Activated CD4-positive, alpha-beta T cell treated with anti-CD3 and anti-CD28 coated beads, Interleukin-2, amount 50 U/mL, for 16 hours (primary cell): Measurements from ENCODE around the gene SPEM3.

Source experiments
- DNase-seq: peaks from one replicate; pipeline ENCODE4 v3.0.0-alpha.2; 2020

SPEM3 gene

GRCh38 chr17:7403977-7404736 is 24.5 kb upstream of the SPEM3 start, which contains the start of gene TMEM256:
Gene TMEM256, minus strand, starts transcription at chr17:7404097. Its CDS starts 13 bp downstream, at chr17:7404084.
- DNase-seq = peak; percentile 97

- no peak for DNase-seq
These were observed 23.8 kb upstream of the SPEM3 start for GRCh38 chr17:7404737-7405349.

DNA sequence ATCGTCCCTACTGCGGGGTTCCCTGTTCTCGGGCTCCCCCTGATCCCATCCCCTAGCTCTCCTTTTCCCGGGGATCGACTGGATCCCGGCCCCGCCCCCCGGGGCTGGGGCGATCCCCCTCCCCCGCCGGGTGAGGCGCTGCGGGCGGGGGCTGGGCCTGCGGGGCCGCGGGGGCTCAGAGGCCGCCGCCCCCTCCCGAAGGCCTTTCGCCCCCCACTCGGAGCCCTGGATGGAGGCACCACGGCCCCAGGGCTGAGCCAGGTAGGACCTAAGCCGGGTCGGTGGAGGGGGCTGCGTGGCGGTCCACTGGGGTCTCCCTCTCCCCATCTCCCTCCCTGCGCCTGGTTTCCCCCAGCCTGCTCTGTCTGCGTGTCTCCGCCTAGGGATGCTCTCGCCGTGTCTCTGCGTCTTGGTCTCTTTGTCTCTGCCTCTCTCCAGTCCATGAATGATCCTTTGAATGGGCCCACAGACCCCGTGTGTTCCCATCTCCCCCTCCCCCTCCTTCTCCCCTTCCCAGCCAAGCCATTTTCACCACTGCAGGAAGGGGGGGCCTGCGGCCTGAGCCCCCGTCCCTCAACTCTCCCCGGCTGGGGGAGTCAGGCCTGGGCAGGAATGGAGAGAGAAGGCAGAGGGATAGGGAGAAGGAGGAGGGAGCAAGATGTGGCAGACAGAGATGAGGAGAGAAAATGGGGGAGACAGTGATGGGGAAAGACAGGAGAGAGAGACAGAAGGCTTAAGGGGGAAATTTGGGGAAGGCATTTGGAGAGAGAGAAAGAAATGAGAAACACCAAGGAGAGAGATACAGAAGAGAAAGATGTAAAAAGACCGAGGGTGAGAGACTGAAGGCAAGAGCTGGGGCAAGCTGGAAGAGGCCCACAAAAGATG is 23.1 kb upstream of the SPEM3 start:
- DNase-seq = no peak

DNA sequence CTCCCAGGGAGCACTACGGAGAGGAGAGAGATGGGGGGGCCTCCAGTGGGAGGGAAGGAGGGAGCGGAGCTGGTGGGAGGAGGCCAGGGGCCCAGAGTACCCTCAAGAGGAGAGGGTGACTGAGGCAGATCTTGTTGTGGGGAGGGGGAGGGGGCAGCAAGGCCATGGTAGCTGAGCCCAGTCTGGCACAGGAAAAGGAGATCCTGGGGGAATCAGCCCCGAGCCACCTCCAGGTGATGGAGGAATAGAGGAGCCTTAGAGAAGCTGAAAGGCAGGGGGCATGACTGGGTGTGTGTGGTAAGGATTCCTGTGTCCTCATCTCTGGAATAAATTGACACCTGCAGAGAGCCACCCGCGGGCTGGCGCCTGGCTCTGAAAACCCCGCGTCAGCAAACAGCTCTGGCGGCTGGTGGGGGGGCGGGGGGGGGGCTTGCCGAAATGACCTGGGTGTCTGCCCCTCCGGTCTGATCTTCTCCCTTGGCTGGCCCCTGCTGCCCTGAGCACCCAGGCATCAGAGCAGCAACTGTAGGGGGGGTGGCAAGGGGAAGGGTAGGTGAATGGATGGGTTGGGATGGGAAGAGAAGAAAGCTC is 22.3 kb upstream of the SPEM3 start:
- no peak for DNase-seq

DNA sequence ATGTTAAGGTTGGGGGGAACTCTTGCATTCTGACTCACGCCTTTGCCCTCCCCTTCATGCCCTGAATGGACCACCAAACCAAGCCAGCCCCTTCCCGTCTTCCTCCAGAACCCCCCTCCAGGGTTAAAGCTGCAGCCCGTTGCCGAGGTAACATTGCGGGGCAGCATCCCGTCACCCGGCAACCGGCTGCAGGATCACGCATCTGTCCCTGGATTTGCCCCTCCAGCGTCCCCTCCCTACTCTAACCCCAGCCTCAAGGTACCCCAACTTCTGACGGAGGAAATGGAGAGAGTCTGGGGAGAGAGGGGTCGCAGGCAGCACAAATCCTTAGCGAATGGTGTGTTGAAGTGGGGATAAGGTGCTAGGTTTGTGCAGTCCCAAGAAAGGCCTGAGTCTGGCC is 21.6 kb upstream of the SPEM3 start:
- DNase-seq = no peak

DNA sequence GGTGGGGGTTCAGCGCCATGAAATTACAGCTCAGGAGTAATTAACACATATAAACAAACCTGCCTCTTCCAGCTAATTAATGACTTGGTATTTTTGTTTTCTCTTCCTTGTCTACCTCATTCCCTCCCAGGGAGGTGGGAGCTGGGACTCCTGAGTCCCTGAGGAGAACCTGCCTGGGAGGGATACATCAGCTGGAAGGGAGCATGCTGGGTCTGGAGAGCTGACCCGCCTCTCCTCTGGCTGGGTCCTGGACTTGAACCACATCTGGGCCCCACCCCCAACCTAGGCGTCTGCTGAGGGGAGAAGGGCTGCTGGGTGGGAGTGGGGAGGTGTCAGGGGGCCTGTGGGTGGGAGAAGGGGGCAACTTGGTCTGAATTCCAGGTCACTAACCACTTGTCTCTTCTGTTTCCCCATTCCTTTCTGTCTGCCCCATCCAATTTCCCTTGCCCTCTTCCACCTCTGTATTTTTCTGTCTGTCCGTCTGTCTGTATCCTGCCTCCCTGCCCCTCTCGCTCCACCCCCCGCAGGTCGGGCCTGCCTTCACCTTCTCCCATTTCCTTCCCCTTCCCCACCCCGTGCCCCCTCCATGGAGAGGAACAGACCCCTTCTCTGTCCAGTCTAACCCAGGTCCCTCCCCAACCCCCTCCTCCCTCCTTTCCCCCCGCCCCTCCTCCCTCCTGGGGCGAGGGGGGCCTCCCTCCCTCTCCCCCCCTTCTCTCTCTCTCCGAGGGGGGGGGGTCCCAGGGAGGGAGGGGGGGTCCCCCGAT is 21.0 kb upstream of the SPEM3 start, which contains the start of gene NLGN2:
Gene NLGN2 (plus strand): TSS at position 361 of the 767 bp plus-strand sequence. CDS start 411 bp downstream, outside the sequence.
- no peak for DNase-seq

DNA sequence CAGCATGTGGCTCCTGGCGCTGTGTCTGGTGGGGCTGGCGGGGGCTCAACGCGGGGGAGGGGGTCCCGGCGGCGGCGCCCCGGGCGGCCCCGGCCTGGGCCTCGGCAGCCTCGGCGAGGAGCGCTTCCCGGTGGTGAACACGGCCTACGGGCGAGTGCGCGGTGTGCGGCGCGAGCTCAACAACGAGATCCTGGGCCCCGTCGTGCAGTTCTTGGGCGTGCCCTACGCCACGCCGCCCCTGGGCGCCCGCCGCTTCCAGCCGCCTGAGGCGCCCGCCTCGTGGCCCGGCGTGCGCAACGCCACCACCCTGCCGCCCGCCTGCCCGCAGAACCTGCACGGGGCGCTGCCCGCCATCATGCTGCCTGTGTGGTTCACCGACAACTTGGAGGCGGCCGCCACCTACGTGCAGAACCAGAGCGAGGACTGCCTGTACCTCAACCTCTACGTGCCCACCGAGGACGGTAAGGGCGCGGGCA is 20.4 kb upstream of the SPEM3 start:
- no peak for DNase-seq

- no peak for DNase-seq
These were observed 19.8 kb upstream of the SPEM3 start for GRCh38 chr17:7408863-7409262.

DNA sequence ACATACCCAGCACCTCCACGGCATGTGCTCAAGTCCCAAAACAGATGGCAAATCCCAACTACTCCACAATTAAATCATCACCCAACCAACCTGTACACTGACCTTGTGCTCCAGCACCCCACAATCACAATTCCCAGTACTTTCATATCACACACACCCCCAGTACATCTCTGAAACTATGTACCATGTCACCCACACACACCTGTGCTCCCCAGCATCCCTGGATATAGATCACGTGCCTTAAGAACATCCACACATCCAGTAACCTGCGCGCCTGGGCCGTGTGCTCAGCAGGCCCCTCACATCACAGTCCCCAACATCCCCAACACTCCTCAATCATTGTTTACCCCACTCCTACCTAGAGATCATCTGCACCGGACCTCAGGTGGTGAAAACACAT is 18.9 kb upstream of the SPEM3 start:
- DNase-seq = no peak

DNA sequence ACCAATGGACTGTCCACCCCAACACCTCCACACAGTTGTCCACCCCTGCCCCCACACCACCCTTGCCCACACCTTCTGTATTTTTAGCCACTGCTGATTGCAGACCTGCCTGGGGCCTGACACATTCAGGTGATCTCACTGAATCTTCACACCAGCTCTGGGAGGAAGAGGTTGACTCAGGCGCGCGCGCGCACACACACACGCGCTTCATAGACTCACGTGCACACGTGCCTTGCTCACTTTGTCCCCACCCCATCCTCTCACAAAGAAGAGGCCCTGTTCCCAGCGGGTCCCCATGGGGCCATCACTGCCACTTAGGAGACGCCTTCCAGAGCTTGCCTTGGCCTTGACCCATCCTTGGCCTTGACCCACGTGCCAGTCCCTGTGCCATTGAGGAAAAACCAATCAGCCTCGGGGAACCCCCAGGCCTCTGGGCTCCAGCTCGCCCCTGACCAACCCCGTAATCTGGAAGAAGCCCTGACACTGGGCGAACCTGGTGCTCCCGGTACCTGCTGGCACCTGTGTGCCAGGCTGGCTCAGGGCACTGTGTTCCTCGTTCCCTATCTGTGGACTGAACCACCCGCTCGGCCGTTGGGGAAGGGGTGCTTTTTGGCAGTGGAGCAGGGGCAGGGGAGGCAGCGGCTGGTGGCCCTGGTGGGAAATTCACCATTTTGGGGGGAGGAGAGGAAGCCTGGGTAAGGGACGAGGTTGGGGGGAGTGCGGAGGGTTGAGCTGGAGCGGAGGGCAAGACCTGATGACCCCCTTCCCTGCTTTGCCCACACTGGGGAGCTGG is 17.8 kb upstream of the SPEM3 start:
- DNase-seq = no peak

DNA sequence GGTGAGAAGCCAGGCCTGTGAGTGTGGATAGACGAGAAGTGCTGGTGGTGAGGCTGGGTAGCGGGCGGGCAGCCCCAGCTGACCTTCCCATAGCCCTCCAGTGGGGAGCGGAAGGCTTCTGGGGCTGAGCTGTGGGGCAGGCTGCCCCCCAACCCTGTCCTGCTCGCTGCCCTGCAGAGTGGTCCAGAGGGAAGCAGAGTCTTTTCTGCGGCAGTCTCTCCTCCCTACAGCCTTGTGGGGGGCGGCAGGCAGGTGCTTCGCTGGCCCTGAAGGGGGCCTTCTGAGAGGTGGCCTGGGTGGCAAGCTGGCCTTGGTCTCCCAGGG is 17.3 kb upstream of the SPEM3 start:
- no peak for DNase-seq

DNA sequence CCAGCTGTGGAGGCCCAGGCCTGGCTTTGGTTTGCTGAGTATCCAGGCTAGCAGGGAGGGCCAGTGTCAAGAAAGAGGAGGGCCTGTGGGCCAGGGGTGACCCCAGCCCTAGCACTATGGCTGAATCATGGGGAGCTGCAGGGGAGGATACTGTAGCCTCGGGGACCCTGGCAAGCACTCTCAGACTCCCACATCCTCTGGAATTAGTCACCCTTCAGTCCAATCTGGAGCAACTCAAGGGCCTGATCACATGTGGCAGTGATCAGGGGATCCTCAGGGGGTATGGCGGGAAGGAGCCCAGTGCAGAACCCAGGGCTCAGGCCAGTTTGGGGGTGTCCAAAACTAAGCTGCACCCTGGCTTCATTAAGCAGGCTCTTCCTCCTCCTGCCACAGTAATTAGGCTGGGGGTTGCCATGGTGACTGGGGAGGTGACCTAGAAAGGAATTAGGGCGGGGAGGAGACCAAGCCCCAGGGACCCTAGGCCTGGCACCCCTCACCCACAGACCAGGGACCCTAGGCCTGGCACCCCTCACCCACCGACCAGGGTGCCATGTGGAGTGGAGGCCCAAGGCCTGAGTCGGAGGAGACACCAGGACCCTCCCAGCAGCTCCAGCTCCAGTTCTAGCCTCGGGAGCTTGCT is 15.2 kb upstream of the SPEM3 start:
- DNase-seq = no peak

DNA sequence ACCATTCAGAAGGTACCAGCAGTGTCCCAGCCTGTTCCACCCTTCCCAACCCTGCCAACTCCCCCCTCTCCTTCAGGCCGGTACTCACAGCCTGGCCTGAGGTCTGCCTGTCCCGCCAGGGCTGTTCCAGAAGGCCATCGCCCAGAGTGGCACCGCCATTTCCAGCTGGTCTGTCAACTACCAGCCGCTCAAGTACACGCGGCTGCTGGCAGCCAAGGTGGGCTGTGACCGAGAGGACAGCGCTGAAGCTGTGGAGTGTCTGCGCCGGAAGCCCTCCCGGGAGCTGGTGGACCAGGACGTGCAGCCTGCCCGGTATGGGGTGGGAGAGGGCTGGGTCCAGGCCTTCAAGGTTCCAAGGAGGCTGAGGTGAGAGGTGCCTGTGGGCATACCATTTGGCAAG is 13.8 kb upstream of the SPEM3 start:
- DNase-seq = no peak

- no peak for DNase-seq
These were observed 12.9 kb upstream of the SPEM3 start for GRCh38 chr17:7415784-7416183.

- DNase-seq = no peak
These were observed 12.3 kb upstream of the SPEM3 start for GRCh38 chr17:7416323-7416722.

- no peak for DNase-seq
These were observed 11.5 kb upstream of the SPEM3 start for GRCh38 chr17:7417056-7417655.

- DNase-seq = no peak
These were observed 10.0 kb upstream of the SPEM3 start for GRCh38 chr17:7418472-7419152.

DNA sequence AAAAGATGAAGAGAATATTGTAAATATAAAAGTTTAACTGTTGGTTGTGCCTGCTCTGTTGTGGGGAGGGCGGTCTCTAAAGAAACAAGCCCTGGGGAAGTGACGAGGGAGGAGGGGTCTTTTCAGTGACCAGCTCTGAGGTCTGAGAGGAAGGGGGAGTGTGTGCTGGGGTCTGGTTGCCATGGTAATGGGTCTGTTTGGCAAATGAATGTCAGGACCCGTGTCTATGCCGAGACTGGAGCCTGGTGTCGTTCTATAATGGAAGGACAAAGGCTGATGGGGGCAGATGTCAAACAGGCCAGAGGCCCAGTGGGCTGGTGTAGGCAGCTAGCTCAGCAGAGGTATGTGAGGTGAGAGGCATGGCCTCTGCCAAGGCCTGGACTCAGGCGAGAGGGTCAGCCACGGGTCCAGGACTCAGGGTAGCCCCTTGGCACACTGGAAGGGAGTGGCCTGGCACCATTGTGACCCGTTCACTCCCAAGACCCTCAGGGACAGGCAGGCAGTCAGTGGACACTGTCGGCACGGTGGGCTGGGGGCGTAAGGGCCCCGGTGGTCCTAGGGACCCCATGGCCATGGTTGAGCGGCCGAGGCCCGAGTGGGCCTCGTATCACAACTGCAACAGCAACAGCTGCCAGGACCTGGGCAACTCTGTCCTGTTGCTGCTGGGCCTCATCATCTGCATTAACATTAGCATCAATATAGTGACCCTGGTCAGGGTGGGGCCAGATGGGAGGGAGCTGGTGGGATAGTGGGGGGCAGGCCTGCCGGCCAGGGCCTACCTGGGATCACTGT is 8.6 kb upstream of the SPEM3 start, which contains the start of gene SPEM1:
Gene SPEM1 (plus strand): TSS at position 506 of the 792 bp plus-strand sequence. CDS start 61 bp downstream, at position 567.
- DNase-seq = no peak

DNA sequence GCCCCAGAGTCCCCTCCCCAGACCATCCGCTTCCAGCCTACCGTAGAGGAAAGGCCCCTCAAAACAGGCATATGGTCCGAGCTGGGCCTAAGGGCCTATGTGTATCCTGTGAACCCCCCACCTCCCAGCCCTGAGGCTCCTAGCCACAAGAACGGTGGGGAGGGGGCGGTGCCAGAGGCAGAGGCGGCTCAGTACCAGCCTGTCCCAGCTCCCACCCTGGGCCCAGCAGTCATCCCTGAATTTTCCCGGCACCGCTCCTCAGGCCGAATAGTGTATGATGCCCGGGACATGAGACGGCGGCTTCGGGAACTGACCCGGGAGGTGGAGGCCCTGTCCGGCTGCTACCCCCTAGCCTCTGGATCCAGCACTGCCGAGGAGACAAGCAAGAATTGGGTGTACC is 7.5 kb upstream of the SPEM3 start:
- DNase-seq = no peak
